SK-N-SH treated with all-trans-retinoic acid at 6 μM for 48 hours (cell line): ENCODE data around the gene ADCYAP1R1.

Source experiments
- ATAC-seq: fragments of 200-7000 bp; cut with Tn5 transposase; 3 replicates; pipeline ENCODE4 v1.9.1; 2020; ENCODE audit warnings: mild to moderate bottlenecking, moderate library complexity
- ARNTL ChIP-seq: fragments of 450-650 bp; formaldehyde crosslinking; IDR thresholded peaks from 2 replicates; pipeline ENCODE4 v1.5.0; 2020; ENCODE audit warnings: low read depth, mild to moderate bottlenecking, moderate library complexity, borderline replicate concordance
- BACH2 ChIP-seq: fragments of 250-450 bp; sonication (Bioruptor Pico); IDR thresholded peaks from 2 replicates; pipeline ENCODE4 v1.9.0; 2021; ENCODE audit warnings: mild to moderate bottlenecking, borderline replicate concordance
- CSDC2 ChIP-seq: fragments of 250-450 bp; sonication (Bioruptor Pico); IDR thresholded peaks from 2 replicates; pipeline ENCODE4 v1.5.0; 2020; ENCODE audit warnings: mild to moderate bottlenecking, moderate library complexity
- ESRRG ChIP-seq: fragments of 250-450 bp; sonication (Bioruptor Pico); IDR thresholded peaks from 2 replicates; pipeline ENCODE4 v1.6.1; 2021; ENCODE audit warnings: mild to moderate bottlenecking
- GLIS3 ChIP-seq: fragments of 250-450 bp; sonication (Bioruptor Pico); IDR thresholded peaks from 2 replicates; pipeline ENCODE4 v1.5.0; 2020; ENCODE audit warnings: mild to moderate bottlenecking, moderate library complexity
- ISL1 ChIP-seq: fragments of 250-450 bp; sonication (Bioruptor Pico); IDR thresholded peaks from 2 replicates; pipeline ENCODE4 v2.1.2; 2022; ENCODE audit warnings: mild to moderate bottlenecking, moderate library complexity
- OSR1 ChIP-seq: fragments of 250-450 bp; sonication (Bioruptor Pico); IDR thresholded peaks from 2 replicates; pipeline ENCODE4 v1.8.0; 2022; ENCODE audit warnings: moderate library complexity, mild to moderate bottlenecking, inconsistent platforms
- PPARA ChIP-seq: fragments of 250-450 bp; sonication (Bioruptor Pico); IDR thresholded peaks from 2 replicates; pipeline ENCODE4 v1.5.0; 2020; ENCODE audit warnings: mild to moderate bottlenecking, borderline replicate concordance
- RARB ChIP-seq: fragments of 250-450 bp; sonication (Bioruptor Pico); IDR thresholded peaks from 2 replicates; pipeline ENCODE4 v1.8.0; 2021; ENCODE audit warnings: mild to moderate bottlenecking, moderate library complexity
- SNAI2 ChIP-seq: fragments of 250-450 bp; sonication (Bioruptor Pico); IDR thresholded peaks from 2 replicates; pipeline ENCODE4 v1.5.0; 2020; ENCODE audit warnings: mild to moderate bottlenecking, moderate library complexity
- TCF4 ChIP-seq: fragments of 250-450 bp; sonication (Bioruptor Pico); IDR thresholded peaks from 2 replicates; pipeline ENCODE4 v1.8.0; 2021; ENCODE audit warnings: mild to moderate bottlenecking, moderate library complexity, borderline replicate concordance
- TOX ChIP-seq: fragments of 250-450 bp; sonication (Bioruptor Pico); IDR thresholded peaks from 2 replicates; pipeline ENCODE4 v1.8.0; 2021; ENCODE audit warnings: mild to moderate bottlenecking, moderate library complexity, borderline replicate concordance
- ZFP3 ChIP-seq: fragments of 250-450 bp; sonication (Bioruptor Pico); IDR thresholded peaks from 2 replicates; pipeline ENCODE4 v1.5.0; 2020; ENCODE audit warnings: mild to moderate bottlenecking, moderate library complexity
- ZFP30 ChIP-seq: fragments of 450-650 bp; formaldehyde crosslinking; IDR thresholded peaks from 2 replicates; pipeline ENCODE4 v1.5.0; 2022; ENCODE audit warnings: mild to moderate bottlenecking, moderate library complexity
- ZNF70 ChIP-seq: fragments of 450-650 bp; formaldehyde crosslinking; IDR thresholded peaks from 2 replicates; pipeline ENCODE4 v1.5.0; 2020; ENCODE audit warnings: mild to moderate bottlenecking, moderate library complexity
- ZNF8 ChIP-seq: fragments of 450-650 bp; formaldehyde crosslinking; IDR thresholded peaks from 2 replicates; pipeline ENCODE4 v1.5.0; 2020; ENCODE audit warnings: mild to moderate bottlenecking, moderate library complexity
- TF ChIP-seq, protein P1 (sequence below): fragments of 250-450 bp; sonication (Bioruptor Pico); IDR thresholded peaks from 2 replicates; pipeline ENCODE4 v1.5.1; 2021; ENCODE audit warnings: mild to moderate bottlenecking, moderate library complexity
- TF ChIP-seq, protein P2 (sequence below): fragments of 250-450 bp; sonication (Bioruptor Pico); IDR thresholded peaks from 2 replicates; pipeline ENCODE4 v1.8.0; 2021; ENCODE audit warnings: low read depth, mild to moderate bottlenecking, moderate library complexity, borderline replicate concordance
- TF ChIP-seq, protein P3 (sequence below): fragments of 250-450 bp; sonication (Bioruptor Pico); IDR thresholded peaks from 2 replicates; pipeline ENCODE4 v1.8.0; 2020; ENCODE audit warnings: mild to moderate bottlenecking, moderate library complexity, borderline replicate concordance
- TF ChIP-seq, protein P4 (sequence below): fragments of 250-450 bp; sonication (Bioruptor Pico); IDR thresholded peaks from 2 replicates; pipeline ENCODE4 v1.5.1; 2020; ENCODE audit warnings: low read depth, mild to moderate bottlenecking, moderate library complexity

ADCYAP1R1 gene

GRCh38 chr7:31027161-31027965, 24.7 kb upstream of the ADCYAP1R1 start:
- TF ChIP-seq CSDC2 (CRISPR knock-in tag), result no peak
- TF ChIP-seq, protein P1, sequence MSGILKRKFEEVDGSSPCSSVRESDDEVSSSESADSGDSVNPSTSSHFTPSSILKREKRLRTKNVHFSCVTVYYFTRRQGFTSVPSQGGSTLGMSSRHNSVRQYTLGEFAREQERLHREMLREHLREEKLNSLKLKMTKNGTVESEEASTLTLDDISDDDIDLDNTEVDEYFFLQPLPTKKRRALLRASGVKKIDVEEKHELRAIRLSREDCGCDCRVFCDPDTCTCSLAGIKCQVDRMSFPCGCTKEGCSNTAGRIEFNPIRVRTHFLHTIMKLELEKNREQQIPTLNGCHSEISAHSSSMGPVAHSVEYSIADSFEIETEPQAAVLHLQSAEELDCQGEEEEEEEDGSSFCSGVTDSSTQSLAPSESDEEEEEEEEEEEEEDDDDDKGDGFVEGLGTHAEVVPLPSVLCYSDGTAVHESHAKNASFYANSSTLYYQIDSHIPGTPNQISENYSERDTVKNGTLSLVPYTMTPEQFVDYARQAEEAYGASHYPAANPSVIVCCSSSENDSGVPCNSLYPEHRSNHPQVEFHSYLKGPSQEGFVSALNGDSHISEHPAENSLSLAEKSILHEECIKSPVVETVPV (CRISPR knock-in tag), result no peak
- TF ChIP-seq ZFP3 (CRISPR knock-in tag), result no peak
- TF ChIP-seq, protein P2, sequence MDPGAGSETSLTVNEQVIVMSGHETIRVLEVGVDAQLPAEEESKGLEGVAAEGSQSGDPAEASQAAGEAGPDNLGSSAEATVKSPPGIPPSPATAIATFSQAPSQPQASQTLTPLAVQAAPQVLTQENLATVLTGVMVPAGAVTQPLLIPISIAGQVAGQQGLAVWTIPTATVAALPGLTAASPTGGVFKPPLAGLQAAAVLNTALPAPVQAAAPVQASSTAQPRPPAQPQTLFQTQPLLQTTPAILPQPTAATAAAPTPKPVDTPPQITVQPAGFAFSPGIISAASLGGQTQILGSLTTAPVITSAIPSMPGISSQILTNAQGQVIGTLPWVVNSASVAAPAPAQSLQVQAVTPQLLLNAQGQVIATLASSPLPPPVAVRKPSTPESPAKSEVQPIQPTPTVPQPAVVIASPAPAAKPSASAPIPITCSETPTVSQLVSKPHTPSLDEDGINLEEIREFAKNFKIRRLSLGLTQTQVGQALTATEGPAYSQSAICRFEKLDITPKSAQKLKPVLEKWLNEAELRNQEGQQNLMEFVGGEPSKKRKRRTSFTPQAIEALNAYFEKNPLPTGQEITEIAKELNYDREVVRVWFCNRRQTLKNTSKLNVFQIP (CRISPR knock-in tag), result no peak
- TF ChIP-seq GLIS3, result no peak
- TF ChIP-seq, protein P3, sequence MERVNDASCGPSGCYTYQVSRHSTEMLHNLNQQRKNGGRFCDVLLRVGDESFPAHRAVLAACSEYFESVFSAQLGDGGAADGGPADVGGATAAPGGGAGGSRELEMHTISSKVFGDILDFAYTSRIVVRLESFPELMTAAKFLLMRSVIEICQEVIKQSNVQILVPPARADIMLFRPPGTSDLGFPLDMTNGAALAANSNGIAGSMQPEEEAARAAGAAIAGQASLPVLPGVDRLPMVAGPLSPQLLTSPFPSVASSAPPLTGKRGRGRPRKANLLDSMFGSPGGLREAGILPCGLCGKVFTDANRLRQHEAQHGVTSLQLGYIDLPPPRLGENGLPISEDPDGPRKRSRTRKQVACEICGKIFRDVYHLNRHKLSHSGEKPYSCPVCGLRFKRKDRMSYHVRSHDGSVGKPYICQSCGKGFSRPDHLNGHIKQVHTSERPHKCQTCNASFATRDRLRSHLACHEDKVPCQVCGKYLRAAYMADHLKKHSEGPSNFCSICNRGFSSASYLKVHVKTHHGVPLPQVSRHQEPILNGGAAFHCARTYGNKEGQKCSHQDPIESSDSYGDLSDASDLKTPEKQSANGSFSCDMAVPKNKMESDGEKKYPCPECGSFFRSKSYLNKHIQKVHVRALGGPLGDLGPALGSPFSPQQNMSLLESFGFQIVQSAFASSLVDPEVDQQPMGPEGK, result no peak
- TF ChIP-seq ZNF8 (CRISPR knock-in tag), result no peak
- peak; percentile 26 for ATAC-seq

GRCh38 chr7:31028006-31028405, 24.1 kb upstream of the ADCYAP1R1 start:
- TF ChIP-seq, protein P4, sequence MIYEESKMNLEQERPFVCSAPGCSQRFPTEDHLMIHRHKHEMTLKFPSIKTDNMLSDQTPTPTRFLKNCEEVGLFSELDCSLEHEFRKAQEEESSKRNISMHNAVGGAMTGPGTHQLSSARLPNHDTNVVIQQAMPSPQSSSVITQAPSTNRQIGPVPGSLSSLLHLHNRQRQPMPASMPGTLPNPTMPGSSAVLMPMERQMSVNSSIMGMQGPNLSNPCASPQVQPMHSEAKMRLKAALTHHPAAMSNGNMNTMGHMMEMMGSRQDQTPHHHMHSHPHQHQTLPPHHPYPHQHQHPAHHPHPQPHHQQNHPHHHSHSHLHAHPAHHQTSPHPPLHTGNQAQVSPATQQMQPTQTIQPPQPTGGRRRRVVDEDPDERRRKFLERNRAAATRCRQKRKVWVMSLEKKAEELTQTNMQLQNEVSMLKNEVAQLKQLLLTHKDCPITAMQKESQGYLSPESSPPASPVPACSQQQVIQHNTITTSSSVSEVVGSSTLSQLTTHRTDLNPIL (CRISPR knock-in tag), result no peak
- no peak for TF ChIP-seq ZNF70 (CRISPR knock-in tag)
- ATAC-seq, result no peak

GRCh38 chr7:31028417-31028992, 23.6 kb upstream of the ADCYAP1R1 start:
- no peak for ATAC-seq
- TF ChIP-seq BACH2 (CRISPR knock-in tag), result no peak
- no peak for TF ChIP-seq ZFP3 (CRISPR knock-in tag)
- TF ChIP-seq CSDC2 (CRISPR knock-in tag), result no peak
- no peak for TF ChIP-seq OSR1
- TF ChIP-seq RARB (CRISPR knock-in tag), result no peak
- TF ChIP-seq GLIS3, result no peak
- no peak for TF ChIP-seq SNAI2 (CRISPR knock-in tag)
- TF ChIP-seq, protein P3, result no peak
- TF ChIP-seq, protein P4 (CRISPR knock-in tag), result no peak
- TF ChIP-seq, protein P1 (CRISPR knock-in tag), result no peak
- no peak for TF ChIP-seq TOX (CRISPR knock-in tag)
- no peak for TF ChIP-seq ISL1 (CRISPR knock-in tag)
- no peak for TF ChIP-seq ESRRG (CRISPR knock-in tag)
- no peak for TF ChIP-seq ZFP30 (CRISPR knock-in tag)
- TF ChIP-seq, protein P2 (CRISPR knock-in tag), result no peak
- TF ChIP-seq ARNTL (CRISPR knock-in tag), result no peak
- TF ChIP-seq PPARA, result no peak
- no peak for TF ChIP-seq TCF4 (CRISPR knock-in tag)
- no peak for TF ChIP-seq ZNF8 (CRISPR knock-in tag)
